A549 (cell line): ENCODE measurements around the gene FUS.

Source experiments
- CEBPB ChIP-seq, 2 experiments: fragments of >200 bp in 1 of 2; sonication (Bioruptor Twin) in 1 of 2; formaldehyde crosslinking in 1 of 2; IDR thresholded peaks; 2 replicates each; pipeline ENCODE4 v1.6.1; 2012 to 2016
- CTCF ChIP-seq: fragments of >200 bp; sonication (Bioruptor Twin); formaldehyde crosslinking; IDR thresholded peaks from 3 replicates; pipeline ENCODE4 v1.5.1; 2016
- EHMT2 ChIP-seq: fragments of 200-600 bp; sonication (generic); IDR thresholded peaks from 2 replicates; pipeline ENCODE4 v1.6.1; 2016; ENCODE audit warnings: antibody characterized with exemption, low read depth, mild to moderate bottlenecking, moderate library complexity
- ELK1 ChIP-seq: fragments of 150-350 bp; IDR thresholded peaks from 2 replicates; pipeline ENCODE4 v1.6.1; 2014; ENCODE audit warnings: low read depth, mild to moderate bottlenecking, low read length
- HDAC2 ChIP-seq: fragments of 200-600 bp; sonication (generic); IDR thresholded peaks from 2 replicates; pipeline ENCODE4 v1.6.1; 2016
- KDM5A ChIP-seq: fragments of 200-600 bp; sonication (generic); IDR thresholded peaks from 2 replicates; pipeline ENCODE4 v1.6.1; 2016; ENCODE audit warnings: antibody characterized with exemption, mild to moderate bottlenecking
- PBX3 ChIP-seq: IDR thresholded peaks from 2 replicates; pipeline ENCODE4 v1.6.1; 2012
- PHF8 ChIP-seq: fragments of 200-600 bp; sonication (generic); IDR thresholded peaks from 2 replicates; pipeline ENCODE4 v1.6.1; 2016; ENCODE audit warnings: low read depth, mild to moderate bottlenecking, antibody characterized with exemption, moderate library complexity, borderline replicate concordance
- POLR2A ChIP-seq: IDR thresholded peaks from 2 replicates; pipeline ENCODE4 v1.6.1; 2012; ENCODE audit warnings: mild to moderate bottlenecking, low read length
- POLR2AphosphoS2 ChIP-seq: conservative IDR thresholded peaks from 2 replicates; pipeline ENCODE4 v1.6.1; 2012; ENCODE audit warnings: low read length, improper control_type of control experiment, inconsistent platforms
- RNF2 ChIP-seq: fragments of 200-600 bp; sonication (generic); IDR thresholded peaks from 2 replicates; pipeline ENCODE4 v1.6.1; 2016; ENCODE audit warnings: low read depth, mild to moderate bottlenecking, antibody characterized with exemption, moderate library complexity, borderline replicate concordance

DNA sequence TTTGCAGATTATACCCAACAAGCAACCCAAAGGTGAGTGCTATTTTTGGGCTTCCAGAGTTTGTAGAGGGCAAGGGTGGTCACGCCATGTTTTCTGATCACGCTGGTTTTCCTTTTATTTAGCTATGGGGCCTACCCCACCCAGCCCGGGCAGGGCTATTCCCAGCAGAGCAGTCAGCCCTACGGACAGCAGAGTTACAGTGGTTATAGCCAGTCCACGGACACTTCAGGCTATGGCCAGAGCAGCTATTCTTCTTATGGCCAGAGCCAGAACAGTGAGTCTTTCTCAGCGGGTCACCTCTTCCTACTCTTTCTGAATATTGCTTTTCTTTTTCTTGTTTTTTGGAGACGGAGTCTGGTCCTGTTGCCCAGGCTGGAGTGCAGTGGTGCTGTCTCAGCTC is 2.5 kb downstream of the FUS start:
- TF ChIP-seq POLR2AphosphoS2 = no peak
- TF ChIP-seq ELK1 = no peak
- no peak for TF ChIP-seq HDAC2
- no peak for TF ChIP-seq CTCF
- no peak for TF ChIP-seq RNF2
- TF ChIP-seq POLR2A = no peak
- TF ChIP-seq CEBPB (IDR thresholded peaks at IDR 0.05) = no peak
- no peak for TF ChIP-seq PHF8
- TF ChIP-seq KDM5A = no peak
- TF ChIP-seq PBX3 = no peak
- no peak for TF ChIP-seq EHMT2
